ENCODE measurements around the gene CYP2A13.
"Not testable (repeated sequence)": the region's sequence is repeated elsewhere in the genome, so short reads cannot be mapped to it uniquely, and the experiment has no call there.

The CYP2A13 gene

GRCh38 chr19:41131186-41131585, 42.9 kb downstream of the CYP2A13 start:
- no peak for TF ChIP-seq CTCF (IDR thresholded peaks at IDR 0.05; ENCODE audit: control insufficient read depth, insufficient read depth, low read depth, low read length, missing control alignments)
- DNase-seq (ENCODE audit: low read depth) = no peak
- H3K4me3 ChIP-seq (ENCODE audit: control insufficient read depth, low read depth, low read length) = no peak overlapping the region

- no peak for TF ChIP-seq CTCF (IDR thresholded peaks at IDR 0.05; ENCODE audit: control insufficient read depth, insufficient read depth, low read depth, low read length, missing control alignments)
- DNase-seq (ENCODE audit: low read depth) = no peak
- H3K4me3 ChIP-seq (ENCODE audit: control insufficient read depth, low read depth, low read length) = no peak overlapping the region
Measured at GRCh38 chr19:41133260-41133659, 45.0 kb downstream of the CYP2A13 start.

- TF ChIP-seq CTCF (IDR thresholded peaks at IDR 0.05; ENCODE audit: control insufficient read depth, insufficient read depth, low read depth, low read length, missing control alignments) = no peak
- DNase-seq (ENCODE audit: low read depth) = no peak
- no peak overlapping the region for H3K4me3 ChIP-seq (ENCODE audit: control insufficient read depth, low read depth, low read length)
Measured at GRCh38 chr19:41134616-41135015, 46.4 kb downstream of the CYP2A13 start.

- DNase-seq (ENCODE audit: low read depth) = not testable (repeated sequence)
Measured at GRCh38 chr19:41135390-41136384, 47.4 kb downstream of the CYP2A13 start.

GRCh38 chr19:41136636-41137455, 48.6 kb downstream of the CYP2A13 start:
- DNase-seq (ENCODE audit: low read depth) = no peak
- no peak overlapping the region for H3K4me3 ChIP-seq (ENCODE audit: control insufficient read depth, low read depth, low read length)
- no peak for TF ChIP-seq CTCF (IDR thresholded peaks at IDR 0.05; ENCODE audit: control insufficient read depth, insufficient read depth, low read depth, low read length, missing control alignments)

More at GRCh38 chr19:41135390-41136384, 47.4 kb downstream of the CYP2A13 start:
- H3K4me3 ChIP-seq (ENCODE audit: control insufficient read depth, low read depth, low read length) = peak overlapping the region; percentile 29

GRCh38 chr19:41144403-41144802, 56.2 kb downstream of the CYP2A13 start:
- peak; percentile 84 for TF ChIP-seq CTCF (IDR thresholded peaks at IDR 0.05; ENCODE audit: control insufficient read depth, insufficient read depth, low read depth, low read length, missing control alignments)
- H3K4me3 ChIP-seq (ENCODE audit: control insufficient read depth, low read depth, low read length) = no peak overlapping the region
- peak; percentile 45 for DNase-seq (ENCODE audit: low read depth)

Data from AG09309 (cell line).